Vagina (tissue), 2 donors: ENCODE measurements around the gene TMEM178B. TPM values are rescaled to one million over a fixed set of nuclear protein-coding genes. Genes with fewer than 3 reads are reported as not detected.

Experiments used
- DNase-seq, 2 donors: peaks; one replicate each; pipeline ENCODE4 v3.0.0-alpha.2; 2017; ENCODE audit errors: extremely low spot score in 2 of 2
- H3K27ac ChIP-seq: fragments of 200-600 bp; sonication (generic); one replicate; pipeline ENCODE4 v1.5.1; 2019
- H3K27me3 ChIP-seq: fragments of 200-600 bp; sonication (generic); one replicate; pipeline ENCODE4 v1.5.1; 2019
- H3K36me3 ChIP-seq, 2 donors: fragments of 200-600 bp; sonication (generic); one replicate each; pipeline ENCODE4 v1.5.1; 2017 to 2019
- H3K4me1 ChIP-seq: fragments of 200-600 bp; sonication (generic); one replicate; pipeline ENCODE4 v1.5.1; 2019
- H3K4me3 ChIP-seq, 2 donors: fragments of 200-600 bp; sonication (generic); 1 replicate in 1 of 2; 2 replicates in 1 of 2; pipeline ENCODE4 v1.5.1; 2016 to 2019
- H3K9me3 ChIP-seq: fragments of 200-600 bp; sonication (generic); one replicate; pipeline ENCODE4 v1.5.1; 2019
- POLR2A ChIP-seq, 2 donors: fragments of 450-650 bp; IDR thresholded peaks; one replicate each; pipeline ENCODE4 v1.6.1; 2017; ENCODE audit warnings: antibody characterized with exemption in 2 of 2, mild to moderate bottlenecking in 2 of 2, moderate library complexity in 2 of 2
- POLR2AphosphoS5 ChIP-seq, 2 donors: sonication (generic); formaldehyde crosslinking; IDR thresholded peaks; one replicate each; pipeline ENCODE4 v1.9.0; 2017; ENCODE audit warnings: antibody characterized with exemption in 2 of 2, mild to moderate bottlenecking in 2 of 2, low read depth in 1 of 2; ENCODE audit not compliant: insufficient read depth in 1 of 2
- intact Hi-C: fragments of 100-400 bp; cut with DNase I; formaldehyde crosslinking; loops from one replicate; pipeline ENCODE4 v1.15.1; 2023
- total RNA-seq: library from RNA; depleted of rRNA; stranded (reverse); fragments of >200 nt; gene quantifications from one replicate; pipeline ENCODE4 v1.2.3, GENCODE V29; 2016
- TF ChIP-seq, protein P1 (sequence below), 3 experiments: fragments of 450-650 bp in 2 of 3; fragments of 200-600 bp in 1 of 3; sonication (generic) in 1 of 3; IDR thresholded peaks; one replicate each; pipeline ENCODE4 v1.5.1; 2017 to 2019; ENCODE audit warnings: antibody characterized with exemption in 3 of 3, mild to moderate bottlenecking in 2 of 3, moderate library complexity in 2 of 3

The TMEM178B gene
- total RNA-seq, 1 donor from 2014 or later = 1.2 TPM

DNA sequence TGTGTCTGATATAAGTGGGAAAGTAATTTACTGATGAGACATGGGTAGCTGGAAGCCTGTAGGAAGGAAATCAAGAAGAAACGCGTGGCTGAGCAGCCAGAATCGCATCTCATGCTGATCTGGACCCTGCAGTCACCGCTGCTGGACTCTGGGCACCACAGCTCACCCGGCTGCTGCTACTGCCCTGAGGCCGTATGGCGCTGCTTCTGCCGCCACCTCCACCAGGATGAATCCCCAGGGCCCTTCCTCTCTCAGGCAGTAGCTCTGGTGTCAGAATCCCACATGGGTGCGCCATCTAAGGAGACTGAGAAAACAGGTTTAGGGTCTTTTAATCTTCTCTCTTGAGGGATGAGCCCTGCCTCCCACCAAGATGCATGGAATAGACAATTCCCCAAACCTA lies 407.1 kb downstream of the TMEM178B start:
- no peak for DNase-seq
- H3K27me3 ChIP-seq = no peaks in the 10 kb centered on the region
- TF ChIP-seq, protein P1, sequence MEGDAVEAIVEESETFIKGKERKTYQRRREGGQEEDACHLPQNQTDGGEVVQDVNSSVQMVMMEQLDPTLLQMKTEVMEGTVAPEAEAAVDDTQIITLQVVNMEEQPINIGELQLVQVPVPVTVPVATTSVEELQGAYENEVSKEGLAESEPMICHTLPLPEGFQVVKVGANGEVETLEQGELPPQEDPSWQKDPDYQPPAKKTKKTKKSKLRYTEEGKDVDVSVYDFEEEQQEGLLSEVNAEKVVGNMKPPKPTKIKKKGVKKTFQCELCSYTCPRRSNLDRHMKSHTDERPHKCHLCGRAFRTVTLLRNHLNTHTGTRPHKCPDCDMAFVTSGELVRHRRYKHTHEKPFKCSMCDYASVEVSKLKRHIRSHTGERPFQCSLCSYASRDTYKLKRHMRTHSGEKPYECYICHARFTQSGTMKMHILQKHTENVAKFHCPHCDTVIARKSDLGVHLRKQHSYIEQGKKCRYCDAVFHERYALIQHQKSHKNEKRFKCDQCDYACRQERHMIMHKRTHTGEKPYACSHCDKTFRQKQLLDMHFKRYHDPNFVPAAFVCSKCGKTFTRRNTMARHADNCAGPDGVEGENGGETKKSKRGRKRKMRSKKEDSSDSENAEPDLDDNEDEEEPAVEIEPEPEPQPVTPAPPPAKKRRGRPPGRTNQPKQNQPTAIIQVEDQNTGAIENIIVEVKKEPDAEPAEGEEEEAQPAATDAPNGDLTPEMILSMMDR (IDR thresholded peaks at IDR 0.05) = no peak
- TF ChIP-seq POLR2A (IDR thresholded peaks at IDR 0.05) = no peak
- no peaks in the 10 kb centered on the region for H3K9me3 ChIP-seq
- intact Hi-C loops = no loop called here
- no peaks in the 10 kb centered on the region for H3K36me3 ChIP-seq
- no peaks in the 10 kb centered on the region for H3K4me1 ChIP-seq
- no peak overlapping the region for H3K4me3 ChIP-seq
- no peak overlapping the region for H3K27ac ChIP-seq

DNA sequence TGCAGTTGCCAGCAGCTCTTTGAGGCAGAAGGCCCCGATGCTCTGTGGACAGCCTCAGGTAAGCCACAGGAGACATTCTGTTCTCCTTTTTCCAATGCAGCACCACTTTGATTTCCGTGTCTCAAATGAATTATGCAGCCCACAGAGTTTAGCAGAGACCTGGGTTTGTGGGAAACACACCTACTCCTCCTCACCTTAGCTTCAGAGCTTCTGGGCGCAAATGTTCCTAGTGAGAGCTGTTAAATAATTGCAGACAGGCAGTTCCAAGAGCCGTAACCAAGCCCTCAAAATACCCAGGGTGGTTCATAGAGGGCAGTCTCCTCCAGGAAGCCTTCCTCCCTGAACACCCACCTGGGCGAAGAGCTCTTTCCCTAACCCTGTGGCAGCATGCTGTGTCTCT lies 408.1 kb downstream of the TMEM178B start:
- H3K27ac ChIP-seq = no peak overlapping the region
- no peak for DNase-seq
- no peaks in the 10 kb centered on the region for H3K9me3 ChIP-seq
- intact Hi-C loops = no loop called here
- TF ChIP-seq POLR2AphosphoS5 (IDR thresholded peaks at IDR 0.05; ENCODE audit: insufficient read depth in 1 of 2, low read depth in 1 of 2) = no peak
- TF ChIP-seq POLR2A (IDR thresholded peaks at IDR 0.05) = no peak
- TF ChIP-seq, protein P1 (IDR thresholded peaks at IDR 0.05) = no peak
- no peaks in the 10 kb centered on the region for H3K27me3 ChIP-seq
- H3K36me3 ChIP-seq = no peaks in the 10 kb centered on the region
- no peak overlapping the region for H3K4me3 ChIP-seq
- H3K4me1 ChIP-seq = no peaks in the 10 kb centered on the region

DNA sequence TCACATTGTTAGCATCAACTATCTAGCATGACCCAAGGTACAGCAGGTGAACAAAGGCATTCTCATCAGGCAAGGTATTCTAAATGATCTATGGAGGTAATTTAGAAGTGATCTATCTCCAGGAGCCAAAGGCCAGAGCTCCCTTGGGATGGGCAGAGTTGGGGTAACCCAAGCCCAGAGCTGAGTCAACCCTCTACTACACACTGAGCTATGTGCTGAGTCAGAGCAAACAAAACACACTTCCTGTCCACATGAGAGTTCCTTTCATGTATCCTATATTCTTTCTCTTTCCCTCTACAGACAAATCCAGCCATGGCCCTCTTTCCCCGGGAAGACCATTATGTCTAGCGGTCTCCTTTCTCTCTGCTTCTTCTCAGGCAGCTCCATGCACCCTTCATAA lies 409.2 kb downstream of the TMEM178B start:
- H3K9me3 ChIP-seq = no peaks in the 10 kb centered on the region
- intact Hi-C loops = no loop called here
- TF ChIP-seq POLR2A (IDR thresholded peaks at IDR 0.05) (no peak), POLR2AphosphoS5 (IDR thresholded peaks at IDR 0.05; ENCODE audit: insufficient read depth in 1 of 2, low read depth in 1 of 2) (no peak)
- TF ChIP-seq, protein P1 (IDR thresholded peaks at IDR 0.05) = no peak
- H3K27ac ChIP-seq = no peak overlapping the region
- H3K36me3 ChIP-seq = no peaks in the 10 kb centered on the region
- no peaks in the 10 kb centered on the region for H3K4me1 ChIP-seq
- no peak for DNase-seq
- H3K4me3 ChIP-seq = no peak overlapping the region
- no peaks in the 10 kb centered on the region for H3K27me3 ChIP-seq

DNA sequence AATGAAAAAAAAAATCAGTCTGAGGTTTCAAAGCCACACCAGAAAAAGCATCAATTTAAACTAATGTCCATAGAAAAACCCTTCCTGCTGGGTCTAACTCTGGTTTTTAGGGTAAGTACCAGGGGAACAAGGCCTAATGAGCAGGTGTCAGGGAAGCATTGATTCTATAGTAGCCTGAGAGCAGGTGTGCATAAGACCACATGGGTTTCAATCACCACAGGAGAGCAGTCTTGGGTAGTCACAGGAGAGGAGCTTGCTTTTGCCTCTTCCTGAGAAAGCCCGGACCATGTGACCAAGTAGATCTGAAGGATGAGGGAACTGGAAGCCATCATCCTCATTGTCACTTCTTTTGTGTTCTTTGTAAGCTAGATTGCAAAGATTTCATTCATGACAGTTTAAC lies 411.0 kb downstream of the TMEM178B start:
- Histone ChIP-seq H3K27ac (no peak overlapping the region), H3K36me3 (no peaks in the 10 kb centered on the region), H3K9me3 (no peaks in the 10 kb centered on the region), H3K4me1 (no peaks in the 10 kb centered on the region), H3K4me3 (no peak overlapping the region), H3K27me3 (no peaks in the 10 kb centered on the region)
- no peak for TF ChIP-seq POLR2A (IDR thresholded peaks at IDR 0.05)
- no peak for TF ChIP-seq POLR2AphosphoS5 (IDR thresholded peaks at IDR 0.05; ENCODE audit: insufficient read depth in 1 of 2, low read depth in 1 of 2)
- TF ChIP-seq, protein P1 (IDR thresholded peaks at IDR 0.05) = no peak
- intact Hi-C loops = no loop called here
- DNase-seq = no peak

DNA sequence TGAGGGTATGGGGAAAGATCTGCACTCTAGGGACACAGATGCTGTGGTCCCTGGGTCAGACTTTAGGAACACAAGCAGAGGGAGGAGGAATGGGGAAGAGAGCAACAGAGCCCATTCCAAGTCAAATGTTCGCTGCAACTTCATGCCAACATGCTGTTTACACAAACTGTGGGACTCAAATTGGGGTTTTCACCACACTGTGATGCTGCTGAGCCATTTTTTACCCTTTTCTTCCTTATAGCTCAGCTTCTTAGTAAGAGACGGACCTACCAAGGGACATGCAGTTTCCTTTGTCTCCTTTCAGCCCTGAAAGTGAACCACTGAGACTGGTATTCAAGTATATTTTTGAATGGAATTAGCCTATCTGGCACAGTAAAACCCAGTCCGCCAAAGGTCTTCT lies 413.1 kb downstream of the TMEM178B start:
- intact Hi-C loops = no loop called here
- Histone ChIP-seq H3K27me3 (no peaks in the 10 kb centered on the region), H3K36me3 (no peaks in the 10 kb centered on the region), H3K27ac (no peak overlapping the region), H3K4me1 (no peaks in the 10 kb centered on the region), H3K9me3 (no peaks in the 10 kb centered on the region), H3K4me3 (no peak overlapping the region)
- no peak for DNase-seq
- TF ChIP-seq POLR2AphosphoS5 (IDR thresholded peaks at IDR 0.05; ENCODE audit: insufficient read depth in 1 of 2, low read depth in 1 of 2) (no peak), POLR2A (IDR thresholded peaks at IDR 0.05) (no peak)
- TF ChIP-seq, protein P1 (IDR thresholded peaks at IDR 0.05) = no peak
